Measurements from ENCODE around the gene NOC2L.

DNA sequence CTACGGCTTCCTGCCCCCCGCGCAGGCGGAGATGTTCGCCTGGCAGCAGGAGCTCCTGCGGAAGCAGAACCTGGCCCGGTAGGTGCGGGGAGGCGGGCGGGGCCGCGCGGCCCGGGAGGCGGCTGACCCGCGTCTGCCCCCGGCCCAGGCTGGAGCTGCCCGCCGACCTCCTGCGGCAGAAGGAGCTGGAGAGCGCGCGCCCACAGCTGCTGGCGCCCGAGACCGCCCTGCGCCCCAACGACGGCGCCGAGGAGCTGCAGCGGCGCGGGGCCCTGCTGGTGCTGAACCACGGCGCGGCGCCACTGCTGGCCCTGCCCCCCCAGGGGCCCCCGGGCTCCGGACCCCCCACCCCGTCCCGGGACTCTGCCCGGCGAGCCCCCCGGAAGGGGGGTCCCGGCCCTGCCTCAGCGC lies 16.6 kb downstream of the NOC2L start:
- TF ChIP-seq, protein P1, sequence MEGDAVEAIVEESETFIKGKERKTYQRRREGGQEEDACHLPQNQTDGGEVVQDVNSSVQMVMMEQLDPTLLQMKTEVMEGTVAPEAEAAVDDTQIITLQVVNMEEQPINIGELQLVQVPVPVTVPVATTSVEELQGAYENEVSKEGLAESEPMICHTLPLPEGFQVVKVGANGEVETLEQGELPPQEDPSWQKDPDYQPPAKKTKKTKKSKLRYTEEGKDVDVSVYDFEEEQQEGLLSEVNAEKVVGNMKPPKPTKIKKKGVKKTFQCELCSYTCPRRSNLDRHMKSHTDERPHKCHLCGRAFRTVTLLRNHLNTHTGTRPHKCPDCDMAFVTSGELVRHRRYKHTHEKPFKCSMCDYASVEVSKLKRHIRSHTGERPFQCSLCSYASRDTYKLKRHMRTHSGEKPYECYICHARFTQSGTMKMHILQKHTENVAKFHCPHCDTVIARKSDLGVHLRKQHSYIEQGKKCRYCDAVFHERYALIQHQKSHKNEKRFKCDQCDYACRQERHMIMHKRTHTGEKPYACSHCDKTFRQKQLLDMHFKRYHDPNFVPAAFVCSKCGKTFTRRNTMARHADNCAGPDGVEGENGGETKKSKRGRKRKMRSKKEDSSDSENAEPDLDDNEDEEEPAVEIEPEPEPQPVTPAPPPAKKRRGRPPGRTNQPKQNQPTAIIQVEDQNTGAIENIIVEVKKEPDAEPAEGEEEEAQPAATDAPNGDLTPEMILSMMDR (IDR thresholded peaks at IDR 0.05) = no peak
- TF ChIP-seq POLR2A (IDR thresholded peaks at IDR 0.05) (no peak), POLR2AphosphoS5 (IDR thresholded peaks at IDR 0.05; ENCODE audit: insufficient read depth in 1 of 2, low read depth in 1 of 2) (no peak)

All from vagina (tissue), 2 donors.